ENCODE measurements around the gene PTGIS. TPM values are rescaled to one million over a fixed set of nuclear protein-coding genes. Genes with fewer than 3 reads are reported as not detected.
A peak's percentile ranks its signal among the peaks of the same experiment; 100 is the strongest.

Gene PTGIS
- total and polyA plus RNA-seq, 2 donors (not counting 3 experiments of a cell fraction or from before 2014, with no cell fraction given): 6.2 to 11.8 TPM

DNA sequence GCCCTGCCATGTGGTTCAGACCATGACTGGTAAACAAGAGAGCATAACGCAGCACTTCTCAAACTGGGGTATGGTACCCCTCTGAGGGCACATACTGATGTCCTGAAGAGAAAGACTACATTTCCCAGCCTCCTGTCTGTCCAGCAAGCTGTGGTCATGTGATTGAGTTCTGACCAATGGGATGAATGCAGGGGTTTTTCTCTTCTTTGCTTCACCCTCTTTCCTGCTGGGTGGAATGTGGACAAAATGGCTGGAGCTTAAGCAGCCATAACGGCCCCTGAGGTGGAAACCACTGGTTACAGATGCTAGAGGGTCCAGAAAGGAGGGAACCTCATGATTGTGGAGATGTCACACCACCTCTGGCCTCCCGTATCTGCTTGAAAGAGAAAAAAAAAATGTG is 66.0 kb downstream of the PTGIS start:
- H3K4me1 ChIP-seq (ENCODE audit: control insufficient read depth, extremely low read depth, insufficient read depth, low read length): no peaks in the 10 kb centered on the region
- H3K9me3 ChIP-seq (replicated peaks; ENCODE audit: control insufficient read depth, insufficient read depth, low read length): no peaks in the 10 kb centered on the region
- no peak overlapping the region for H2AFZ ChIP-seq (ENCODE audit: low read depth, low read length)
- peaks cover 11 to 18% of the 10 kb centered on the region in 2 experiments for H3K27me3 ChIP-seq (ENCODE audit: control insufficient read depth in 2 of 2, insufficient read depth in 2 of 2, low read length in 2 of 2)
- dilution Hi-C loops (cut with MboI; ENCODE audit: extremely low pct_ligation_motif_present, low sequenced_read_pairs) (no loop called here), intact Hi-C loops (cut with micrococcal nuclease) (no loop called here)
- no peaks in the 10 kb centered on the region for H3K9me1 ChIP-seq (replicated peaks; ENCODE audit: control insufficient read depth, extremely low read depth, insufficient read depth, low read length)
- no peak overlapping the region for H3K27ac ChIP-seq (ENCODE audit: insufficient read depth, low read depth, low read length)
- H3K9ac ChIP-seq (replicated peaks; ENCODE audit: extremely low read depth, insufficient read depth, low read length): no peak overlapping the region
- TF ChIP-seq POLR2A (IDR thresholded peaks at IDR 0.05; ENCODE audit: low read depth, low read length) (no peak), GATA2 (IDR thresholded peaks at IDR 0.05; ENCODE audit: insufficient read depth, insufficient read length, low read depth, low read length) (no peak), JUN (IDR thresholded peaks at IDR 0.05; ENCODE audit: borderline replicate concordance, insufficient read depth, insufficient read length, low read depth) (no peak), POLR2AphosphoS5 (IDR thresholded peaks at IDR 0.05; ENCODE audit: insufficient read depth, low read depth, low read length) (no peak), EZH2 (IDR thresholded peaks at IDR 0.05; ENCODE audit: borderline replicate concordance, low read depth, low read length, severe bottlenecking) (no peak)
- TF ChIP-seq, protein P1, sequence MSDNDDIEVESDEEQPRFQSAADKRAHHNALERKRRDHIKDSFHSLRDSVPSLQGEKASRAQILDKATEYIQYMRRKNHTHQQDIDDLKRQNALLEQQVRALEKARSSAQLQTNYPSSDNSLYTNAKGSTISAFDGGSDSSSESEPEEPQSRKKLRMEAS (IDR thresholded peaks at IDR 0.05; ENCODE audit: insufficient read depth, insufficient read length): no peak
- ChIA-PET POLR2A (interaction anchor here (0.5 kb wide), 1 partner anchor 26 kb away, joined by 3 read pairs; no protein-coding TSS in a partner anchor), CTCF (no interaction called here)
- DNase-seq (ENCODE audit: low read depth, low spot score): peak; percentile 14
- no peaks in the 10 kb centered on the region for H4K20me1 ChIP-seq (replicated peaks; ENCODE audit: control insufficient read depth, extremely low read depth, insufficient read depth, low read length)
- H3K4me2 ChIP-seq (ENCODE audit: insufficient read depth, low read length): no peak overlapping the region
- FAIRE-seq: no peak
- no TSS peak for BruUV-seq (replicated peaks)
- no peaks in the 10 kb centered on the region for H3K79me2 ChIP-seq (ENCODE audit: control insufficient read depth, insufficient read depth, low read length)
- no peaks in the 10 kb centered on the region for H3K36me3 ChIP-seq (ENCODE audit: control insufficient read depth in 2 of 2, extremely low read depth in 1 of 2, insufficient read depth in 2 of 2, low read length in 2 of 2)
- H3K4me3 ChIP-seq (replicated peaks in 1 of 3; ENCODE audit: insufficient read depth in 1 of 3, low read depth in 1 of 3, low read length in 3 of 3): no peak overlapping the region

DNA sequence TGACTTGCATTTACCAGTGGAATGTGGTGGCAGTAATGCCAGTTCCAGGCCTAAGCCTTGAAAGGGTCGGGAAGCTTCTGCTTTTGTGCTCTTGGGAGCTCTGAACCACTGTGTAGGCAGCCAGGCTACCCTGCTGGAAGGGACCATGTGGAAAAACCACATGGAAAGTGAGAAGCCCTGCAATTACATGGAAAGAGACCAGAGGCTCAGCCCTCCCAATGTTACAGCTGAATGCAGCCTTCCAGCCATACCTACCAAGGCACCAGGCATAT is 70.6 kb downstream of the PTGIS start:
- no TSS peak for BruUV-seq (replicated peaks)
- H3K4me3 ChIP-seq (replicated peaks in 1 of 3; ENCODE audit: insufficient read depth in 1 of 3, low read depth in 1 of 3, low read length in 3 of 3): no peak overlapping the region

More for the DNA sequence above, 70.6 kb downstream of the PTGIS start:
- Histone ChIP-seq H4K20me1 (replicated peaks; ENCODE audit: control insufficient read depth, extremely low read depth, insufficient read depth, low read length) (no peaks in the 10 kb centered on the region), H2AFZ (ENCODE audit: low read depth, low read length) (no peak overlapping the region), H3K4me2 (ENCODE audit: insufficient read depth, low read length) (no peak overlapping the region), H3K4me1 (ENCODE audit: control insufficient read depth, extremely low read depth, insufficient read depth, low read length) (no peaks in the 10 kb centered on the region), H3K79me2 (ENCODE audit: control insufficient read depth, insufficient read depth, low read length) (no peaks in the 10 kb centered on the region), H3K9me1 (replicated peaks; ENCODE audit: control insufficient read depth, extremely low read depth, insufficient read depth, low read length) (no peaks in the 10 kb centered on the region), H3K36me3 (ENCODE audit: control insufficient read depth in 2 of 2, extremely low read depth in 1 of 2, insufficient read depth in 2 of 2, low read length in 2 of 2) (no peaks in the 10 kb centered on the region), H3K9me3 (replicated peaks; ENCODE audit: control insufficient read depth, insufficient read depth, low read length) (no peaks in the 10 kb centered on the region), H3K27me3 (ENCODE audit: control insufficient read depth in 2 of 2, insufficient read depth in 2 of 2, low read length in 2 of 2) (peaks cover 14 to 15% of the 10 kb centered on the region in 2 experiments), H3K9ac (replicated peaks; ENCODE audit: extremely low read depth, insufficient read depth, low read length) (no peak overlapping the region), H3K27ac (ENCODE audit: insufficient read depth, low read depth, low read length) (no peak overlapping the region)
- no peak for FAIRE-seq
- TF ChIP-seq, protein P1 (IDR thresholded peaks at IDR 0.05; ENCODE audit: insufficient read depth, insufficient read length): no peak
- no peak for DNase-seq (ENCODE audit: low read depth, low spot score)
- intact Hi-C loops (cut with micrococcal nuclease) (no loop called here), dilution Hi-C loops (cut with MboI; ENCODE audit: extremely low pct_ligation_motif_present, low sequenced_read_pairs) (no loop called here)
- POLR2A ChIA-PET: no interaction called here
- CTCF ChIA-PET: interaction anchor here (1.6 to 4.2 kb wide), 3 partner anchors 11 to 14 kb away, joined by 4 to 24 read pairs (median 7); no protein-coding TSS in a partner anchor
